ENCODE measurements around the gene TNFRSF12A. TPM values are rescaled to one million over a fixed set of nuclear protein-coding genes. Genes with fewer than 3 reads are reported as not detected.

The TNFRSF12A gene
- total and polyA plus RNA-seq, 2 of the 8 experiments (the other 6 are each of a cell fraction or from before 2014, with no cell fraction given), result 81.0 to 82.5 TPM

DNA sequence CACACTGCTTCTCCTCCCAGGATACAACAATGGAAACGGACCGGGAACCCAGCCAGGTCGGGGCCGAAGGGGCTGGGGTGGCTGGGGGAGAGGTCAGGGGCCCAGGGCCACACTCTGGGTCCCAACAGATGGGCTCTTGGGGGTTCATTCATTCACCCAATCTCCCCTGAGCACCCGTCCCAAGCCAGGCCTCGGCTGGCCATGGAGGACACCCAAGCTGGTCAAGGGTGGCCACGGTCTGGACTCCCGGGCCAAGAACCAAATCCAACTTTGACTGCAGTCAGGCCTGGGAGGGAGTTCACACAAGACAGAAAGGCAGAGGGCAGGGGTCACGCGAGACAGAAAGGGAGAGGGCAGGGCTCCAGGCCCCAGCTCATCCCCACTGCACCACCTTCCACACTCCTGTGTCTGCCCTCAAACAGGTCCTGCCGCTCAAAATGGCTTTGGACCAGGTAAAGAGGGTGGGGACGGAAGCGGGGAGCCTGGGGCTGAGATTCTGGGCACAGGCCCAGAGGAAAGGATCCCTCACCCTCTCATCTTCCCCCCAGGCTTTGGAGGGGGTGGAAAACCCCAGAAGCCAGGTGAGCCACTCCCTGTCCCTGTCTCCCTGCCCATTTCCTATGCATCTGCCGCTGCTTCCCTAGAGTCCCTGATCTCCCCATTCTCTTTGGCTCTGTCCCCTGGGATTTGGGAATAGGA, 27.6 kb upstream of the TNFRSF12A start:
- H3K79me1 ChIP-seq (ENCODE audit: low read depth, low read length), result no peaks in the 10 kb centered on the region
- H3K4me1 ChIP-seq (replicated peaks in 1 of 4; ENCODE audit: control insufficient read depth in 3 of 4, insufficient read depth in 4 of 4, low read length in 3 of 4), result peaks cover 0 to 41% (median 22%) of the 10 kb centered on the region in 4 experiments; a peak in 6 of 7 replicates
- H2BK120ac ChIP-seq (replicated peaks; ENCODE audit: low read depth, low read length), result no peak overlapping the region
- H4K20me1 ChIP-seq (replicated peaks in 1 of 2; ENCODE audit: control insufficient read depth in 1 of 2, insufficient read depth in 2 of 2, low read length in 2 of 2), result no peaks in the 10 kb centered on the region
- WGBS, 2 experiments (ENCODE audit: extremely low coverage in 1 of 2, insufficient coverage in 1 of 2, insufficient read length in 1 of 2, insufficient replicate concordance in 2 of 2, low coverage in 1 of 2, low lambda C conversion rate in 2 of 2, missing lambda C conversion rate in 1 of 2), result 96% methylated on average over 9 of the region's 14 CpGs; no CpG with 5 or more reads in 1 of the 2 experiments
- no peak overlapping the region for H4K8ac ChIP-seq (ENCODE audit: extremely low read depth, insufficient read depth, low read length)
- 0 out of 2 replicates have a peak overlapping the region, but pooled peaks have one; percentile 66 for H2BK20ac ChIP-seq (ENCODE audit: low read length)
- FAIRE-seq (no peak), DNase-seq (ENCODE audit: low read depth in 1 of 2, low spot score in 2 of 2) (no peak)
- H3K14ac ChIP-seq (ENCODE audit: insufficient read length), result no peak overlapping the region
- no peak overlapping the region for H3K9ac ChIP-seq (replicated peaks in 1 of 4; ENCODE audit: extremely low read depth in 1 of 4, low read depth in 3 of 4, low read length in 3 of 4)
- no peaks in the 10 kb centered on the region for H3K36me3 ChIP-seq (ENCODE audit: control insufficient read depth in 2 of 4, insufficient read depth in 4 of 4, low read length in 3 of 4)
- no peak overlapping the region for H3K4me3 ChIP-seq (ENCODE audit: extremely low read depth in 1 of 4, insufficient read depth in 2 of 4, low read depth in 3 of 4, low read length in 4 of 4)
- H3K79me2 ChIP-seq (ENCODE audit: control insufficient read depth in 1 of 2, insufficient read depth in 2 of 2, low read length in 2 of 2), result no peaks in the 10 kb centered on the region
- no peak overlapping the region; the same call in 1 of the 2 replicates for H2BK5ac ChIP-seq (ENCODE audit: low read depth, low read length)
- H2BK15ac ChIP-seq (ENCODE audit: low read length), result peak overlapping the region; percentile 61; the same call in 1 of the 2 replicates
- no peak overlapping the region for H3K56ac ChIP-seq (replicated peaks; ENCODE audit: insufficient read length, low read depth, low read length)
- H3K4ac ChIP-seq (replicated peaks; ENCODE audit: insufficient read length, low read depth, low read length), result no peak overlapping the region
- H3K9me3 ChIP-seq (ENCODE audit: insufficient read depth in 2 of 2, low read depth in 1 of 2, low read length in 1 of 2), result no peaks in the 10 kb centered on the region
- TF ChIP-seq RNF2 (IDR thresholded peaks at IDR 0.05; ENCODE audit: borderline replicate concordance, low read depth, low read length, missing control alignments, poor library complexity, severe bottlenecking), result no peak
- TF ChIP-seq HDAC2 (IDR thresholded peaks at IDR 0.05; ENCODE audit: borderline replicate concordance in 1 of 2, low read depth in 2 of 2, low read length in 2 of 2), result no peak
- TF ChIP-seq KDM4A (IDR thresholded peaks at IDR 0.05; ENCODE audit: low read depth, low read length, severe bottlenecking), result no peak
- no peak for TF ChIP-seq NANOG (IDR thresholded peaks at IDR 0.05; ENCODE audit: insufficient read depth, low read depth, low read length, poor library complexity, severe bottlenecking)
- H4K91ac ChIP-seq (replicated peaks; ENCODE audit: insufficient read length, low read length), result peak overlapping the region; percentile 40
- H3K27ac ChIP-seq (ENCODE audit: low read depth, low read length), result no peak overlapping the region
- H2AK5ac ChIP-seq (ENCODE audit: low read depth, low read length), result 0 out of 2 replicates have a peak overlapping the region, but pooled peaks have one; percentile 75
- CTCF ChIA-PET (ENCODE audit: partially characterized antibody), result interaction anchor here (1.0 to 5.2 kb wide), 4 partner anchors 9 to 66 kb away, joined by 3 to 24 read pairs (median 6); no protein-coding TSS in a partner anchor
- peak overlapping the region; percentile 92; the same call in 1 of the 2 replicates for H2BK12ac ChIP-seq (ENCODE audit: low read depth, low read length)
- no peak overlapping the region for H4K5ac ChIP-seq (ENCODE audit: insufficient read length, low read depth, low read length)
- H3K18ac ChIP-seq (ENCODE audit: extremely low read depth, low read length), result no peak overlapping the region; the same call in 1 of the 2 replicates
- H3K4me2 ChIP-seq (ENCODE audit: insufficient read depth in 1 of 2, low read depth in 2 of 2, low read length in 2 of 2), result no peak overlapping the region
- no peak overlapping the region for H2AFZ ChIP-seq (ENCODE audit: low read length)
- no peaks in the 10 kb centered on the region; a peak in 1 of 7 replicates for H3K27me3 ChIP-seq (replicated peaks in 1 of 4; ENCODE audit: control insufficient read depth in 3 of 4, extremely low read depth in 1 of 4, insufficient read depth in 3 of 4, low read length in 3 of 4)
- POLR2A ChIA-PET (ENCODE audit: partially characterized antibody), result interaction anchor here (1.1 to 15.2 kb wide), 10 partner anchors 9 to 31 kb away, joined by 3 to 200 read pairs (median 6); partner anchors contain the start of genes CLDN6, HCFC1R1, THOC6 and TNFRSF12A
- no peaks in the 10 kb centered on the region; the same call in 1 of the 2 replicates for H3K23me2 ChIP-seq (ENCODE audit: low read depth, low read length)
- H3K23ac ChIP-seq (ENCODE audit: insufficient read length), result no peak overlapping the region
